Stimulated activated CD8-positive, alpha-beta memory T cell treated with anti-CD3 and anti-CD28 coated beads, Interleukin-4, amount 100 ng/mL, for 24 hours (primary cell): ENCODE measurements around the gene UBN1.
"Not testable (repeated sequence)": the region's sequence is repeated elsewhere in the genome, so short reads cannot be mapped to it uniquely, and the experiment has no call there.

ENCODE experiments used
- DNase-seq: peaks from one replicate; pipeline ENCODE4 v3.0.0-alpha.2; 2020; ENCODE audit warnings: low read depth

Gene UBN1

DNA sequence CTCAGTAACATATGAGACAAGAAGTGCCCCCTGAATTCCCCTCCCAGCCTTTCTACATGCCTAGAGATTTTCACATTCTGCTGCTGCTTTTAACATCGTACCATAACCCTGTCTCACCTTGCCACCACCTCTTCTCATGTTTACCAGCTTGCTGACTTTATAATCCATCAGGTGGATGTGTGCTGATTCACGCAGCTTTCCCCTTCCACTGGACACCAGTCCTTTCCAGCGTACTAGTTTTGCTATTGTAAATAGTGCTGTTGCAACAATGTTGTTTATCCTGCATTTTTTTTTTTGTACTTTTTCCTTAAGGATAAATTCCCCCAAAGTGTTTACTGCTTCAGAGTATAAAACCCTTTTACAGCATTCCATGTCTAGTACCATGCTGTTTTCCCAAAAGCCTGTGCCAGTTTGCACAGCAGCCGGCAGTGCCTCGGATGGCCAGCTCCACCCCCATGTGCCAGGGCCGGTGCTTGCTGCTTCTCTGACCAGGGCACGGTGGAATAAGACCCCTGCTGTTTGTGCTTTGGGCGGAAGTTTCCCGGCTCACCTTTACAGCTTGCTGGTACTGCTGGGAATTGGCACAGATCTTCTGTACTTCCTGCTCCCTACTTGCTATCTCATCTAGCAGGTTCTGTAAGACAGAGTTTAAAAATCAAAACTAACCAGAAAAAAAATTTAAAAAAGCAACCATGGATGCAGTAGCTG, 41.3 kb downstream of the UBN1 start:
- no peak for DNase-seq

- no peak for DNase-seq
Observed at GRCh38 chr16:4890026-4890425, 42.7 kb downstream of the UBN1 start.

DNA sequence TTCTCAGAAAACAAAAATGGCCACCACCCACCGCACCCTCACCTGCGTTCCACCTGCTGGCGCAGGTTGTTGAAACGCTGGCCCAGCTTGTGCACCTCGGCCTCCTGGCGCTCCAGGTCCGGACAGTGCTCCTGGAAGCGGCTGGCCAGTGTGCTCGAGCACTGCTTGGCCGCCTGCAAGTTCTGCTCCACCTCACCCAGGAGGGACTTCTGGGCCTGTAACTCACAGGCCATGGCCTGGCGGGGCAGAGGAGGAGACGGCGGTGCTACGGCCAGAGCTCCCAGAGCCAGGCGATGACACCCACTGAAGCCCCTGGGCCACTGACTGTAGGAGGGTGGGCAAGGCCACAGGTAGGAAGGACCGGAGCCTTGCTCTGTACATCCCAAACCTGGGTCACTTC, 43.4 kb downstream of the UBN1 start:
- DNase-seq = no peak

DNA sequence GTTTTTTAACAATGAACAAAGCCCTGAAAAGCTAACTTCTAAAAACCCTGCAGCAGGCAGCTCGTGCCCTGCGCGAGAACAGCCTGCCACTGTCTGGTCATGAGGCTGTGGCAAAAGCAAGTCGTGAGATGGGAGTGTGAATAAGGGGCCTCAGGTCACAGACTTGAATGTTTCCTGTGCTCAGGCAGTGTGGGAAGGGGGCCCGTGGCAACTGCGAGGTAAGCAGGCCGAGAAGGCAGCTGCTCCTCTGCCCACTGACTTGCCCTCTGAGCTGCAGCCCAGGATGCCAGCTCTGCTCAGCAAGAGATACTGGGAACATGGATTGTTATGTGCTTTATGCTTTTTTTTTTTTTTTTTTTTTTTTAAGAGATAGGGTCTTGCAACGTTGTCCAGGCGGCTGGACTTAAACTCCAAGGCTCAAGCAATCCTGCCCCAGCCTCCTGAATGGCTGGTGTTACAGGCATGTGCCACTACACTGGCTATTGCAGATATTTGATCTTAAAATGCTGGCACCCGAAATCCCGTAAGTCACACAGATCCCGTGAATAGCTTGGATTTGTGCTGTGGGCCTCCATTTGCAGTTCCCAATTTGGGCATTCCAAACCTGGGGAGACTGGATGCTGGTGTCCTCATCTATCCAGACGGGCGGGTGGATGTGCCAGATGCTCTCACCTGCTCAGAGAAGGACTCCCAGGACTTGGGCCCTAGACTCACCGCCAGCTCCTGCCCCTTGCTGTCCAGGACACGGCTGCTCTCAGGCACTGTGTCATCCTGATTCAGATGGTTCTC, 44.0 kb downstream of the UBN1 start:
- DNase-seq = no peak

DNA sequence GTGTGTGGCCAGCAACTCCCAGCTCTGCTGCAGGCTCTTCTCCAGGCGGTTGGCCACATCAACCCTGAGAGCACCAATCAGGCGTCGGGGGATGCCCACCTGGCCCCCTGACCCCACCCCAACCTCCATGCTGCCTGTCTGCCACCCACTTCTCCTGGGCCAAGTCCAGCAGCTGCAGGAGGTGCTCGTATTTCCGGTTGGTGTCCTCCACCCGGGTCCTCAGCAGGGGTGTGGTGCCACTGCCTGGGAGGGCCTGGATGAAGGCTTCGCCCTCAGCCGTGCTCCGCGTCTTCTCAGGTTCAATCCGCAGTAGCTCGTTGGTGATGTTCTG, 44.6 kb downstream of the UBN1 start:
- no peak for DNase-seq

GRCh38 chr16:4892361-4893102, 45.3 kb downstream of the UBN1 start:
- DNase-seq = no peak

GRCh38 chr16:4893103-4893862, 46.0 kb downstream of the UBN1 start:
- no peak for DNase-seq

DNA sequence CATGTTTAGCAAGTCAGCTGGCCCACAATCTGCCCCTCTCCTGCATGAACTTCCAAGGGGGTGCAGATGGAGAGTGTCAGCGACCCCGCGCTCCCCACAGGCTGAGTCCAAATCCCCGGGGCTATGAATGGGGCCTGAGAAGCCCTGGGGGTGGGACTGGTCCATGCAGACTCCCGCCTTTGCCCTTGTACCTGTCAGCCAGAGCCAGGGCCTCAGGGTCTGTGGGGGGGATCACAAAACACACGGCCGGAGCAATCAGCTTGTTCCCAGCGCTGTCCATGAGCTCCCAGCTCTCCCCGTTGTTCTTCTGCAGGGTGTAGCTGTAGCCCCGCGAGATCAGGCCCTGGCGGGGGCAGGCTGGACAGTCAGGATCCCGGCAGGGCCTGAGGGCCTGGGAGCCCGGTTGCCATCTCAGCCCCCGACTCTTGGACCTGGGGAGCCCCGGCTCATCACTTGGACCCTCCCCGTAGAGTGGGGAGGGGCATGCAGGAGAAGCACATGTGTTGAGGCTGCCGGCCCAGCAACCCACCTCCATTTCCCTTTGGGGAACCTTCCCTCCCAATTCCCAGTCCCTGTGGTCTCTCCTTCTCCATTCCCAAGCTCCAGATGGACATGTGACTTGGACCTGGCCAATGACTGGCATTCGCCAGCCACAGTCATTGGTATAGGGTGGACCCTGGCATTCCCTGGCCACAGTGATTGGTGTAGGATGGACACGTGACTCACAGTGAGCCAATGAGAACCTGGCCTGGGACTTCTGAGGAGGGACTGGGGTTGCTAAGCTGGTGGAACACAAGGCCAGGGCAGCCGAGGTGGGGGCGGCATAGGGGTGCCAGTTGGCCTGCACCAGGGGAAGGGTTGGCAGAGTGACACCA, 47.2 kb downstream of the UBN1 start:
- no peak for DNase-seq

GRCh38 chr16:4895366-4895765, 48.1 kb downstream of the UBN1 start:
- no peak for DNase-seq

- DNase-seq = not testable (repeated sequence)
Observed at GRCh38 chr16:4896761-4897160, 49.5 kb downstream of the UBN1 start.

- no peak for DNase-seq
Observed at GRCh38 chr16:4897328-4897727, 50.0 kb downstream of the UBN1 start.

DNA sequence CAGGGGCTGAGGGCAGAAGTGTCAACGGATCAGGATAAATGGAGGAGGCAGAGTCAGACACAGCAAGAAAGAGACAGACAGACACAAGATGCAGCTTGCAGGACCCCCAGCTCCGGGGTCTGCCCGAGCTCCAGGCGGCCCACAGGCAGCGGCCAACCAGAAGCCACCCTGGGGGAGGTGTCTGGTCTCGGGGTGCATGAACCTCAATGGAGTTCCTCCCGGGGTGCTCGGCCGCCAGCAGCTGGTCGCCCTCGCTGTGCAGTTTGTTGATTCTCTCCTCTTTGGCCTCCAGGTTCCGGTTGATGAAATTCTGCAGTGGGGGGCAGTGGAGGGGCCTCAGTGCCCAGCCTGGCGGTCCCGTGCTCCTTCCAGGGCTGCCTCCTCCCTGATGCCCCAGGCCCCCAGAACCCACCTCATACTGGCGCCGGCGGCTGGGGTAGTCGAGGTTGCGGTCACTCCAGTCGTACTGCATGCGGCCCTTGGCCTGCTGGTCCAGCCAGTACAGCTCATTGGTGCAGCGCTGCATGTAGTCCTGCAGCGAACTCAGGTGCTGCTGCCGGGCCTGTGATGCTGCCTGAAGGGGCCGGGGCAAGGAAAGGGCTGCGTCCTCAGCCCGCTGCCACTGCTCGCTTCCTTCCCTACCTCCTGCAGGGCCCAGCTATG, 51.7 kb downstream of the UBN1 start:
- no peak for DNase-seq

DNA sequence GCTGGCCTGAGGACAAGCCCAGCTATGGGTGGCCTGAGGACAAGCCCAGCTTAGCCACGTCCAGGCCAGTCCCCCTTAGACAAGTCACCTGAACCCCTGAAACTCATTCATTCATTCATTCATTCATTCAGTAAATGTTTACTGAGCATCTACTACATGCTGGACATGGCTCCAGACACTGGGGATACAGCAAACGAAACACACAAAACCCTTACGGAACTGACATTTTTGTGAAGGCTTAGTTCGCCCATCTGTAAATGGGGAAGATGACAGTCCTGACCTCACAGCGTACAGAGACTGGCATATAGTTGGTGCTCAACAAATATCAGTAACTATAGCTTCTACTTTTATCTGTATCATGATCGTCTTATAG, 52.2 kb downstream of the UBN1 start:
- DNase-seq = no peak

DNA sequence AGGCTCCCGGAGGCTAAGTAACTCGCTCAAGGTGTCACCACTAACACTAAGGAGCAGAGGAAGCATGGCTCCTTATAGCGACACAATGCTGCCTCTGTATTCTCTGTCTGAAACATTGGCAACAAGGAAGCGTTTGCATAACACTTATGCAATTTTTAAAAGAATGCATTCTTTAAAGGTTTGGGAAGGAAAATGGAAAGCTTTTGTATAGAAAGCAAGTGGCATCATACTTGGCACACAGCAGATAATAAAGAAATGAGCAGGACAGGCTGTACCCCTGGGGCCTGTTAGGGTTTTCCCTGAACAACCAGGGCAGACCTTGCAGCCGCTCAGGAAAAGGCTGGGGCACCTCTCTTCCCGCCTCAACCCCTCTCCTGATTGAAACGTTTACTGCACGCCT, 52.8 kb downstream of the UBN1 start:
- no peak for DNase-seq

GRCh38 chr16:4900750-4901149, 53.5 kb downstream of the UBN1 start:
- DNase-seq = no peak

DNA sequence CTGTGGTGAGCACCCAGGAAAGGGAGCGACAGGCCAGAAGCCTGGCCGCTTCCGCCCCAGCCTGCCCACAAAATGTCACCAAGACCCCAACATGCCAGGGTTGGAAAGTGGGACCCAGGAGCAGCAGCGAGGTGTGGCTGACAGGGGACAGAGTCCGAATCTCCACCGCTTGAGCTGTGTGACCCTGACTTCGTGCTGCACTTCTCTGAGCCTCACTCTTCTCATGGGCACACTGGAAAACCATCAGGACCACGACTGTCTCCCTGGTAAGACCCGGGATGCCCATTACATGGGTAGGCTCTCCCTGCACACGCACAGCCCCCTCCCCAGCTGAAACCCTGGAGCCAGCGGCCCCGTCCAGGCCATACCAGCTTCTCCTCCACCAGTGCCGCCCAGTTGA, 54.8 kb downstream of the UBN1 start:
- DNase-seq = no peak

DNA sequence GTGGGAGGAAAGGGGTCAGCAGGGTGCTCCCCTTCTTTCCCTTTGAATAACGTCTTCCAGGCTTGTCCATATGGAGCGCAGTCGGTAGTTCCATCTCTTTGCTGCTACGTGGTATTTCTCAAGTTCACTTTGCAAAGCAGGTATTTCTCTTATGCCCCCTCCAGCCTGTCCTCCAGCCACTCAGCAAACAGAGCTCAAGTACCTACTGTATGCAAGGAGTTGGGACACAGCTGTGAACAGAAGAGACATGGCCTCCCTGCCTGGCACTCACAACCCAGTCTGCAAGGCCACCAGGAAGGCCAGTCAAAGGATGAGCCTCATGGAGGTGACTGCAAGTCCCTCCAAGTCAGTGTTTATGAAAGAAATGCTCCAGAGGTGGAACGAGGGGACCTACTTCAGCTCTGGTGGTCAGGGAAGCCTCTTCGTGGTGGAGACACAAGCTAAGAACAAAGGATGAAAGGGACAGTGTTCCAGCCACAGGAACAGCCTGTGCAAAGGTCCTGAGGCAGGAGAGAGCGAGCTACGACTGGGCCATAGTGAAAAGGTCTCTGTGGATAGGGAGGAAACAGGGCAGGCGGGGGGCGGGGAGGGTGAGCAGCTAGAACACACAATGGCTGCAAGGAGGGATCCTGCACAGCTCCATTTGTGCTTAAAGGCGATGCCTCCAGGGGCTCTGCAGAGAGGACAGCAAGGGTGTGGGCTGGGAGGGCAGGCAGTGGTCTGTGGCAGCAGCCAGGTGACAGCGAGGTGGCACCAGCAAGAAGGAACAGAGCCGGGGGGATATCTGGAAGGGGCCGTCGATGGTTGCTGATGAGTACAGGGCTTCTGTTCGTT, 57.0 kb downstream of the UBN1 start:
- no peak for DNase-seq

DNA sequence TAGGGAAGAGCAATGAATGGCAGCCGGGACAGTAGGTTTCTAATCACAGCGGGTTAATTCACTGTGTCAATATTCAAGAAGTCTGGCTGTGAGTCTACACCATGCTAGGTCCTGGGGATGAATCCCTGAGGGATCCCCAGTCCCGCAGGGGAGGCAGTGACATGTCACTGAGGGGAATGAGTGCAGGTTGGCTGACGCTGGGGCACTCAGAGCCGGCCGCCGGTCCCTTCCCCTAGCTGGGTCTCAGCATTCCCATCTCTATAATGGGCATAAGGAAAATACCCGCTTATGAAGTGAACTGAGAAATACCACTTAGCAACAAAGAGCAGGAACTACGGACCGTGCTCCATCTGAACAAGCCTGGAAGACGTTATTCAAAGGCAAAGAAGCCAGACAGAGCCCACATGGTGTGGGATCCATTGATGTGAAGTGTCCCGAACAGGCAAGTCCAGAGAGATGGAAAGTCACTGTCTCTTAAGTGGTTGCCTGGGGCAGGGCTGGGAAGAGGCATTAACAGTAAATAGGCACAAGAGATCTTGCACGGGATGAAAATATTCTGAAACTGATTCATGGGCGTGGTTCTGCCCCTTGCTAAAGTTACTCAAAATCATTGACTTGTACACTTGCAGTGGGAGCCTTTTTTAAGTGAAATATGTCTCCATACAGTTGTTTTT, 57.8 kb downstream of the UBN1 start:
- DNase-seq = no peak

DNA sequence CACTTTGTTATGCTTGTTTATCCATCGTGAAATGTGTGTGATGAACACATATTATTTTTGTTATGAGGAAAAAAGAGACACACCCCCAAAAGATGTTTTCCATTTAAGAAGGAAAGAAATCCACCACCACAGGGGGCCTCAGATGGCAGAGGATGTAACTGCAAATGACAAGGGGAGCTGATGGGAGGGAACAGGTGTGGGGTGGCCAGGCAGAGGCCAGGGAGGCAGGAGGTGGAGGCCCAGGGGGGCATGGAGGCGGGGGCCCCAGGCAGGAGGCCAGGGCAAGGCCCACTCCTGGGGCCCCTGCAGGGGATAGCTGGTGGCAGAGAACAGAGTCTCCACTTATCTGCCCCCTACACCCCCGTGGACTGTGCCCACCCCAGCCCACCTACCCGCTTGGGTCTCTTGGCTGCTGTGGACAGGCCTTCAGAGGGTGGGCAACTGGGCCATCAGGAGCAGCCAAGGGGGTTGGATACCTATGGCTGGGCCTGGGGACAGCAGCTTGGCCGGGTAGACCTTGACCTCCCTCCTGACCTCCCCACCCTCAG, 61.6 kb downstream of the UBN1 start:
- no peak for DNase-seq
